DMS114 treated with DMSO at 0.1 percent for 48 hours (cell line): ENCODE results near the gene ROBO1.

Source experiments
- DNase-seq: peaks from one replicate; lab custom pipeline; 2025; ENCODE audit not compliant: unreplicated experiment; lab: John Stamatoyannopoulos, UW

The ROBO1 gene

GRCh38 chr3:78937475-78937874 is 830.3 kb downstream of the ROBO1 start:
- no peak for DNase-seq

GRCh38 chr3:78927759-78928158 is 840.0 kb downstream of the ROBO1 start:
- no peak for DNase-seq

GRCh38 chr3:78926523-78926922 is 841.3 kb downstream of the ROBO1 start:
- no peak for DNase-seq

- no peak for DNase-seq
Measured at GRCh38 chr3:78924711-78925110, 843.1 kb downstream of the ROBO1 start.

- DNase-seq = no peak
Measured at GRCh38 chr3:78919021-78919755, 848.6 kb downstream of the ROBO1 start.

- DNase-seq = no peak
Measured at GRCh38 chr3:78918361-78919020, 849.3 kb downstream of the ROBO1 start.

- DNase-seq = no peak
Measured at GRCh38 chr3:78917536-78917935, 850.3 kb downstream of the ROBO1 start.

GRCh38 chr3:78913711-78914110 is 854.1 kb downstream of the ROBO1 start:
- no peak for DNase-seq

- no peak for DNase-seq
Measured at GRCh38 chr3:78912687-78913086, 855.1 kb downstream of the ROBO1 start.

GRCh38 chr3:78912259-78912658 is 855.5 kb downstream of the ROBO1 start:
- no peak for DNase-seq

GRCh38 chr3:78911394-78911793 is 856.4 kb downstream of the ROBO1 start:
- no peak for DNase-seq

- no peak for DNase-seq
Measured at GRCh38 chr3:78908236-78908635, 859.6 kb downstream of the ROBO1 start.

GRCh38 chr3:78907367-78907766 is 860.4 kb downstream of the ROBO1 start:
- no peak for DNase-seq

GRCh38 chr3:78906930-78907329 is 860.9 kb downstream of the ROBO1 start:
- DNase-seq = no peak

GRCh38 chr3:78906245-78906644 is 861.6 kb downstream of the ROBO1 start:
- no peak for DNase-seq

- DNase-seq = no peak
Measured at GRCh38 chr3:78905700-78906099, 862.1 kb downstream of the ROBO1 start.

- no peak for DNase-seq
Measured at GRCh38 chr3:78901544-78901943, 866.3 kb downstream of the ROBO1 start.

- DNase-seq = no peak
Measured at GRCh38 chr3:78900880-78901279, 866.9 kb downstream of the ROBO1 start.

- DNase-seq = no peak
Measured at GRCh38 chr3:78900426-78900825, 867.4 kb downstream of the ROBO1 start.

GRCh38 chr3:78895528-78895927 is 872.3 kb downstream of the ROBO1 start:
- no peak for DNase-seq

GRCh38 chr3:78894787-78895186 is 873.0 kb downstream of the ROBO1 start:
- no peak for DNase-seq

GRCh38 chr3:78893161-78893560 is 874.6 kb downstream of the ROBO1 start:
- no peak for DNase-seq

GRCh38 chr3:78889348-78889747 is 878.5 kb downstream of the ROBO1 start:
- DNase-seq = no peak
